C1 segment of cervical spinal cord (tissue), 14 donors: ENCODE results near the gene KHK.
A peak's percentile ranks its signal among the peaks of the same experiment; 100 is the strongest.

Experiments
- DNase-seq, 14 donors: peaks; one replicate each; lab custom pipeline; 2025; lab: John Stamatoyannopoulos, UW

The KHK gene

DNA sequence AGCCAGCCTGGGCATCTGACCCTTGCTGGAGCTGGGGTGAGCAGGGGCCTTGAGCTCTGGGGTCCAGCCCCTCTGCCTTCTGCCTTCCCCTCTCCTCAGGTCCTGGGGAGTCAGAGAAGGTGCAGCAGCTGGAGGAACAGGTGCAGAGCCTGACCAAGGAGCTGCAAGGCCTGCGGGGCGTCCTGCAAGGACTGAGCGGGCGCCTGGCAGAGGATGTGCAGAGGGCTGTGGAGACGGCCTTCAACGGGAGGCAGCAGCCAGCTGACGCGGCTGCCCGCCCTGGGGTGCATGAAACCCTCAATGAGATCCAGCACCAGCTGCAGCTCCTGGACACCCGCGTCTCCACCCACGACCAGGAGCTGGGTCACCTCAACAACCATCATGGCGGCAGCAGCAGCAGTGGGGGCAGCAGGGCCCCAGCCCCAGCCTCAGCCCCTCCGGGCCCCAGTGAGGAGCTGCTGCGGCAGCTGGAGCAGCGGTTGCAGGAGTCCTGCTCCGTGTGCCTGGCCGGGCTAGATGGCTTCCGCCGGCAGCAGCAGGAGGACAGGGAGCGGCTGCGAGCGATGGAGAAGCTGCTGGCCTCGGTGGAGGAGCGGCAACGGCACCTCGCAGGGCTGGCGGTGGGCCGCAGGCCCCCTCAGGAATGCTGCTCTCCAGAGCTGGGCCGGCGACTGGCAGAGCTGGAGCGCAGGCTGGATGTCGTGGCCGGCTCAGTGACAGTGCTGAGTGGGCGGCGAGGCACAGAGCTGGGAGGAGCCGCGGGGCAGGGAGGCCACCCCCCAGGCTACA is 4.4 kb upstream of the KHK start:
- peak in 1 of 14 donors; percentile 56 for DNase-seq

GRCh38 chr2:27082773-27083409 is 3.7 kb upstream of the KHK start:
- DNase-seq = no peak

GRCh38 chr2:27083410-27084296 is 2.9 kb upstream of the KHK start:
- DNase-seq = no peak

- DNase-seq = no peak
These were observed 2.1 kb upstream of the KHK start for GRCh38 chr2:27084297-27085061.

GRCh38 chr2:27085062-27085672 is 1.4 kb upstream of the KHK start:
- DNase-seq = no peak

- DNase-seq = peak in 13 of 14 donors; percentile 42 to 81 (median 62)
These were observed 891 bp upstream of the KHK start for GRCh38 chr2:27085673-27086089.

- DNase-seq = peak; percentile 75 to 97 (median 90)
These were observed 365 bp upstream of the KHK start for GRCh38 chr2:27086090-27086723.

- DNase-seq = no peak
These were observed 1.3 kb downstream of the KHK start for GRCh38 chr2:27087823-27088410.

DNA sequence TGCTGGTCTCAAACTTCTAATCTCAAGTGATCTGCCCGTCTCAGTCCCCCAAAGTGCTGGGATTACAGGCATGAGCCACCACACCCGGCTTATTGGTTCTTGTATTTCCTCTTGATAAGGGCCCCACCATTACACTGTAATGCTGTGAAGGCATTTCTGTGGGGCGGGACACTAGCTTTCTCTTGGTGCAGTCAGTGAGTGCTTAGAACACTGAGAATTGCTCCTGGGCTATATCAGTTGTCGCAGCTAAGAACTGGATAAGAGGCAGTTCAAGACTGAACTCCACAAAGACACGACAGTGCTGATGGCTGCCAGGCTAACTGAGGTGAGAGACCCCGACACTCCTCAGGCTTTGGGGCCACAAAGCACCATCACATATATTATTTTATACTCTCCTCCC is 2.1 kb downstream of the KHK start:
- DNase-seq = no peak

GRCh38 chr2:27089111-27089954 is 2.8 kb downstream of the KHK start:
- DNase-seq = no peak

- DNase-seq = no peak
These were observed 5.4 kb downstream of the KHK start for GRCh38 chr2:27091746-27092695.

- DNase-seq = peak in 1 of 14 donors; percentile 8
These were observed 6.3 kb downstream of the KHK start for GRCh38 chr2:27092696-27093429.

- DNase-seq = no peak
These were observed 7.1 kb downstream of the KHK start for GRCh38 chr2:27093430-27094352.

- no peak for DNase-seq
These were observed 7.9 kb downstream of the KHK start for GRCh38 chr2:27094353-27094984.

DNA sequence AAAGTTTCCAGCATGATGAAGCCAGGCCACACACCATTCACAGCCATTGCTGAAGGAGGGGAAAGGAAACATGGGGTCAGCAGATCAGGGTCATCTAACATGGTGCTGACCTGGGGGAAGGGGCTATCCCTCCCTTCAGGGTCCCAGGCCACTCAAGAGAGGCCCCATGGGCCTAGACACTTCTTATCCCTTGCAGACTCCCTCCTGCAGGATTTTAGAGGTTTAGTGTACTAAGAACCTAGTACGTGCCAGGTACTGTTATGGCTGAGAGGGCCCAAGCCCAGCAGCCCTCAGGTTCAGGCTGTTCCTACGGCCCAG is 8.8 kb downstream of the KHK start:
- DNase-seq = no peak
